DMS79 treated with DMSO at 0.1 percent for 48 hours (cell line): Measurements from ENCODE around the gene DNER.
"Not testable (repeated sequence)": the region's sequence is repeated elsewhere in the genome, so short reads cannot be mapped to it uniquely, and the experiment has no call there.

Experiments used
- DNase-seq: peaks from one replicate; lab custom pipeline; 2025; lab: John Stamatoyannopoulos, UW

Gene DNER

DNA sequence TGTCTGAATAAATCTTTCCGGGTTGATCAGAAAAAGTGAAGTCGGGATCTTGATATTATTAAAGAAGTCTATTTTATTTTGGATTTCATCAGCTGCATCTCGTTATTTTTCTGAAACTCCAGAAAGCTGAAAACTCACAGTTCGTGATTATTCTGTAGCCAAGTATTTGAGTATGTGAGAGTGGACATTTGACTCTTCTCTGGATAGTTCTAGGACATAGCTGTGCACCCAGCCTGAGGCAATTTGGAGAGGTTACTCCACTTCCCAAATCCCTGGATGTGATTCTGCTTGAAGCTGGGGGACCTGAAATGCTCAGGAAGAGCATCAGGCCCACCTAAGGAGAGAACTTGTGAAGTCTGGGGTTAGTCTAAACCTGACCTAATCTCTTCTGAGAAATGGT lies 325.6 kb downstream of the DNER start:
- no peak for DNase-seq

- no peak for DNase-seq
Measured at GRCh38 chr2:229387866-229388265, 326.5 kb downstream of the DNER start.

- DNase-seq, result no peak
Measured at GRCh38 chr2:229380101-229380625, 334.2 kb downstream of the DNER start.

GRCh38 chr2:229378386-229378785 lies 336.0 kb downstream of the DNER start:
- no peak for DNase-seq

DNA sequence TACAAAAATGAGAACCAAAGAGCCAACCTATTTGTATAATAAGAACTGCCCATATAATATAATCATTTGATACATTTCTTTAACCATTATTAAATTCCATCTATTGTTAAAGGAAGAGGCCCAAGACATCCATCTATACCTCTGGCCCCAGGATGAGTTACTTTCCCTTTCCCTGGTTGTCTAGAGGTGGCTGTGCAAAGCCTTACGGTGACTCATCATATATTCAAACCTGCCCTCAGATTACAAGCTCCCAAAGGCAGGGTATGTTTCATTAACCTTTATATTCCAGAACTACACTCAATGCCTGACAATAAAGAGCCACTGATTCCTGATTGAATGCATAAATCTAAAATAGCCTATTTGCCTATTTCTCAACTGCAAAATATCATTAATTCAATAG lies 337.5 kb downstream of the DNER start:
- no peak for DNase-seq

DNA sequence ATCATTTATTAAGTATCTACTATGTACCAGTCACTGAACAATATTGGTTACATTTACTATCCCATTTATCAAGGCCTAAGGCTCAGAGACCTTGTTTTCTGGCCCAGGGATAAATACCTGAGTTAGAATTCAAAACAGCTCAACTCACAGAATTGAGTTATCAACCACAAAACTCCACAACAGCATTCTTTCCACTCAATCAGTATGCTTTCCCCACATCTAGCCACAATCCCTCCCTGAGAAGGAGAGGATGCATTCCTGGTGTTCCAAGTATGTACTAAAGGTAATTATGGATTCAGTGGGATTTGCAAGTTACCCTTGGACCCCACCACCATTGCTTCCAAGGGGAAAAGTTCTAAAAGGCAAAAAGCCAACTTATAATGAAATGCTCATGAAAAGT lies 339.1 kb downstream of the DNER start:
- no peak for DNase-seq

- DNase-seq, result not testable (repeated sequence)
Measured at GRCh38 chr2:229373311-229373710, 341.0 kb downstream of the DNER start.

DNA sequence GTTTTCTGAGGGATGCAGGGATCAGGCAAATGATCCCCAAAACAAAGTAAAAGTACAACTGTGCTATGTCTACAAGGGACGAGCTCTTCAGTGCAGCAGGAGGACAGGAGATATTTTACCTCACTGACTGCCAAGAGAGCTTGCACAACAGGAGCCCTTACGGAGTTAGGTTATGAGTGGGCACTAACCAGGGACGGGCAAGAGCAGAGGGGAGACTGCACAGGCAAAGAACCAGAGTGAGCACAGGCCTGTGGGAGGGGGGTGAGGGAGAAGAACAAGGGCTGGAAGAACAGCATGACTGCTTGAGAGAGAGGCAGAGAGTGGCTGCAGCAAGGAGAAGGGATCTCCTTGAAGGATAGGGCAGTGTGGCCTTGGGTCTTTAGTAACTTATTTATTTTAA lies 342.1 kb downstream of the DNER start:
- DNase-seq, result no peak

DNA sequence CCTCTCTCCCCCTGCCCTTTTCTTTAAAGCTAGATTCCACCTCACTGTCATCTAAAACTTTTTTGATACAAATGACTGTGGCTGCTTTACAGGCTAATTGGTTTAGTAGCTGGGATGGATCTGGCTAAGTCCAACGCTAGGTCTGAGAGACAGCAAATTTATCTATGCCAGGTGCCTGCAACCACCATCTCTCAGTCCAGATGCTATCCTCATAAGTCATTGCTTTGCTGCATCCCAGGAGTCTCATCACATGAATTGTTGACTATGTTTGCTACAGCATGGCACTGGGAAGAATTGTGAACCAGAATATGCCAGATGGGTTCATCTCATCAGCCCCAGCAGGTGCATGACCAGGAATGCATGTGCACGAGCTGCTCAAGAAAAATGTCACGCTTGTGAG lies 343.3 kb downstream of the DNER start:
- no peak for DNase-seq

- no peak for DNase-seq
Measured at GRCh38 chr2:229370509-229370908, 343.8 kb downstream of the DNER start.

- DNase-seq, result no peak
Measured at GRCh38 chr2:229363185-229363814, 351.1 kb downstream of the DNER start.

DNA sequence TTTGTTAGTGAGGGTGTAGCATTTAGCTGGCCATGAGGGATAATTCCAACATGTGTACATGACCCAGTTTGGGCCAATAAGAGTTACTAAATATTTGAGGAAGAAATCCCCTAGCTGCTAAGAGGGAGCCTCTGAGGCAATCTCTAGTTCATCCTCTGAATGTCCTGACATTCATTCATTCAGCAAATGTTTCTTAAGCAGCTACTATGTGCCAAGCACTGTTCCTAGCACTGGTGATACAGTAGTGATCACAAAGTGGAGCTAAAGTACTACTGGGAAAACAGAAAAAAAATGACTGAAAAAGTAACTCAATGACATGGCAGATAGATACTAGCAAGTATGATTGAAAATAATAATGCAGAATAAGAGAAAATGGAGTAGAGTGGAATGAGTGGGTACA lies 363.5 kb downstream of the DNER start:
- no peak for DNase-seq

DNA sequence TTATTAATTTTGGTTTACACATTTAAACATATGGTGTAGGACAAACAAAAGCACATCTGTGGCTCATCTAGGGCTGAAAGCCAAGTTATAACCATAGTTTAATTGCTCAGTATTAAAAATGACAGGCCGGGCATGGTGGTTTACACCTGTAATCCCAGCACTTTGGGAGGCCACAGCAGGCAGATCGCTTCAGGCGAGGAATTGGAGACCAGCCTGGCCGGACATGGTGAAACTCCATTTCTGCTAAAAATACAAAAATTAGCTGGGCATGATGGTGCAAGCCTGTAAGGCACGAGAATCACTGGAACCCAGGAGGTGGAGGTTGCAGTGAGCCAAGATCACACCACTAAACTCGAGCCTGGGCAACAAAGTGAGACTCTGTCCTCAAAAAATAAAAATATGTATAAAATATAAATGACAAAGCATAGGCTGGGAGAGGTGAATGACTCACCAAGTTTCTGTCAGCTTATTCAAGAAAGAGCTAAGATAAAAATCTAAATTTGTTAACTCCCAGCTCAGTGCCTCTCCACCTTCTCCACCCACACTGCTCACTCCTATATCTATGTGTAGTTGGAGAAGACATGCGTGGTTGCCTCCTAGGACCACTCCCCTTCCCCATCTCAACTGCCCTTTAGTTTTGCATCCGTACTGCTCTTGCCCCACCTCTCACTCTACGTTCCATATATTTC lies 364.1 kb downstream of the DNER start:
- no peak for DNase-seq

GRCh38 chr2:229348128-229348527 lies 366.2 kb downstream of the DNER start:
- no peak for DNase-seq

GRCh38 chr2:229346816-229347540 lies 367.4 kb downstream of the DNER start:
- no peak for DNase-seq

GRCh38 chr2:229344955-229345354 lies 369.4 kb downstream of the DNER start:
- DNase-seq, result no peak

GRCh38 chr2:229344151-229344551 lies 370.2 kb downstream of the DNER start:
- DNase-seq, result peak; percentile 33

- no peak for DNase-seq
Measured at GRCh38 chr2:229343661-229344060, 370.7 kb downstream of the DNER start.

DNA sequence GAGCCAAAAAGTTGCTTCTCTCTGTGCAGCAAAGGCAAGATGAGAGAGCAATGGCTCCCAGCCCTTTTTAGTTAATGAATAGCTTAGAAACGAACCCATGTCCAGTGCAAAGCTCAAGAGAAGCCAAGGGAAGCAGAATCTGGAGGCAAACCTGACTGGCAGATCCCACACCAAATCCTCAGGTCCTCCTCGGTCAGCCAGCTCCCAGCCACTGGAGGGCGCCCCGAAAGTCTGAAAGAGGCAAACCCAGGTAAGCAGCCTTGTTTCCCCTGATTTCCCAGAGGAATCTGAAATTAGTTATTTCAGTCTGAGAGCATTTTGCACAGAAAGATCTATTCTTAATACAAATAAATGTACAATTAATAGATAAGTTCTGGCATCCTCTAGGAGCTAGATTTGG lies 372.0 kb downstream of the DNER start:
- no peak for DNase-seq

DNA sequence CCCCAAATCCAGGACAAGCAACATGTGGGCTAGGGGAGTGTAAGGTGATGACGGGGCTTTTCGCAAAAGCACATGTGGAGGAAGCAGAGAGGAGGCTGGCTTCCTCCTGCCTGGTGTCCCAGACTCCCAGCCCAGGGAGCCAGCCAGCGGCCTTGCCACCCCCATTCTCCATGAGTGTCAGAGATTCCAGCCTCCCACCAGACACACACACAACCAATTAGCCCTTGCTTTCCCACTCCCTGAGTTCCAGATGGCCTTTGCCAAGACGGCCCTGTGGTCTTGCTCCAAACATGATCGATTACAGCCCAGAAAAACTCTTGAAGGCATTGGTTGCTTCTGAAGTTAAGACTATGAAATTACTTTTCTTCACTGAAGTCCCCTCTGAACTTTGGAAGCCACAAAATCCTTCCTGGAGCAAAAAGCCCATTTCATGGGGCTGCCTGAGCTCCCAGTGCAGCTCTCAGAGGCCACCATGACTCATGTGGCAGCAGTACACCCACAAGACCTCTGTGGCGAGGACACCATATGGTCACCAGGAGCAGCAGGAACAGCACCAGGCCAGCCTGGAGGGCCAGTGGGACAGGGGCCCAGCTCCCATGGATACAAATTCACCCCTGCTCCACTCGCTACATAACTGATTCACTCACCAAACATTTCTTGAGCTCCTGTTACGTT lies 374.1 kb downstream of the DNER start:
- no peak for DNase-seq

GRCh38 chr2:229339618-229340017 lies 374.7 kb downstream of the DNER start:
- no peak for DNase-seq

DNA sequence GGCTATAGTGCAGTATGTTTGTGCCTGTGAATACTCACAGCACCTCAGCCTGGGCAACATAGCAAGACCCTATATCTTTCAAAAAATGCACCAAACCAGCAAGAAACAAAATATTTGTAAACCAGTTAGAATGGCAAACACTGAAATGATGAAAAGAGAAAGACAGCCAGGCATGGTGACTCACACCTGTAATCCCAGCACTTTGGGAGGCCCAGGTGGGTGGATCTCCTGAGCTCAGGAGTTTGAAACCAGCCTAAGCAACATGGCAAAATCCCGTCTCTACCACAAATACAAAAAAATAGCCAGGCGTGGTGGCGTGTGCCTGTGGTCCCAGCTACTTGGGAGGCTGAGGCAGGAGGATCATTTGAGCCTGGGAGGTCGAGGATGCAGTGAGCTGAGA lies 375.2 kb downstream of the DNER start:
- DNase-seq, result not testable (repeated sequence)
